B cell (primary cell): Measurements from ENCODE around the gene PDCD4. TPM values are rescaled to one million over a fixed set of nuclear protein-coding genes. Genes with fewer than 3 reads are reported as not detected.

ENCODE experiments used
- ATAC-seq: fragments of 200-7000 bp; cut with Tn5 transposase; one replicate; pipeline ENCODE4 v1.10.0; 2021; ENCODE audit warnings: low read depth, mild to moderate bottlenecking, moderate number of reproducible peaks, moderate library complexity
- CTCF ChIA-PET: fragments of 350-600 bp; sonication (Branson Sonifier 250); formaldehyde crosslinking; loops from one replicate; lab custom pipeline; 2021; ENCODE audit warnings: antibody characterized with exemption, inconsistent platforms; lab: Charles Lee
- POLR2A ChIA-PET: fragments of 350-600 bp; sonication (Branson Sonifier 250); formaldehyde crosslinking; loops from one replicate; lab custom pipeline; 2021; ENCODE audit warnings: antibody characterized with exemption; lab: Charles Lee
- DNase-seq: peaks from one replicate; pipeline ENCODE4 v3.0.0; 2013
- H2AFZ ChIP-seq: 2 replicates; pipeline ENCODE4 v1.6.1; 2012; ENCODE audit warnings: mild to moderate bottlenecking, low read depth, low read length; ENCODE audit not compliant: insufficient read depth, poor library complexity, severe bottlenecking
- H3K27ac ChIP-seq, 2 donors: 1 replicate in 1 of 2; 2 replicates in 1 of 2; pipeline ENCODE4 v1.5.1; 2012 to 2013; ENCODE audit warnings: low read length in 2 of 2, mild to moderate bottlenecking in 2 of 2, moderate library complexity in 1 of 2
- H3K27me3 ChIP-seq, 4 experiments: fragments of 200-600 bp in 1 of 4; sonication (generic) in 1 of 4; replicated peaks in 1 of 4; 1 replicate in 2 of 4; 2 replicates in 2 of 4; pipeline versions ENCODE4 v1.6.1 to v1.7.0; 2013 to 2016; ENCODE audit warnings: low read length in 3 of 4, mild to moderate bottlenecking in 2 of 4, mixed read lengths in 1 of 4, moderate library complexity in 1 of 4; ENCODE audit not compliant: insufficient read depth in 4 of 4, control insufficient read depth in 3 of 4; ENCODE audit errors: control extremely low read depth in 1 of 4
- H3K36me3 ChIP-seq, 2 experiments: replicated peaks in 1 of 2; 1 replicate in 1 of 2; 2 replicates in 1 of 2; pipeline versions ENCODE4 v1.6.1 to v1.7.1; 2013; ENCODE audit warnings: low read length in 1 of 2; ENCODE audit not compliant: insufficient read depth in 2 of 2, control insufficient read depth in 1 of 2; ENCODE audit errors: control extremely low read depth in 1 of 2, extremely low read depth in 1 of 2
- H3K4me1 ChIP-seq, 2 donors: fragments of 200-600 bp in 1 of 2; sonication (generic) in 1 of 2; 1 replicate in 1 of 2; 2 replicates in 1 of 2; pipeline versions ENCODE4 v1.5.1 to v1.6.1; 2013 to 2017; ENCODE audit warnings: low read length in 2 of 2; ENCODE audit not compliant: control insufficient read depth in 2 of 2, insufficient read depth in 2 of 2
- H3K4me2 ChIP-seq: replicated peaks from 2 replicates; pipeline ENCODE3; 2012; ENCODE audit warnings: mild to moderate bottlenecking, low read depth, low read length; ENCODE audit not compliant: poor library complexity, severe bottlenecking
- H3K4me3 ChIP-seq, 5 experiments: fragments of 200-600 bp in 1 of 5; sonication (generic) in 1 of 5; 1 replicate in 3 of 5; 2 replicates in 2 of 5; pipeline versions ENCODE4 v1.5.1 to v1.7.0; 2011 to 2016; ENCODE audit warnings: low read length in 4 of 5, mild to moderate bottlenecking in 4 of 5, low read depth in 2 of 5, control low read depth in 1 of 5, moderate library complexity in 1 of 5; ENCODE audit not compliant: insufficient read depth in 1 of 5; ENCODE audit errors: control extremely low read depth in 1 of 5, extremely low read depth in 1 of 5
- H3K79me2 ChIP-seq: fragments of 200-600 bp; sonication (generic); one replicate; pipeline ENCODE4 v1.6.0; 2016; ENCODE audit warnings: low read length; ENCODE audit not compliant: control insufficient read depth, insufficient read depth
- H3K9ac ChIP-seq: fragments of 200-600 bp; sonication (generic); 2 replicates; pipeline ENCODE4 v1.6.1; 2017; ENCODE audit warnings: mild to moderate bottlenecking, low read length, moderate library complexity
- H3K9me3 ChIP-seq, 3 donors: one replicate each; pipeline versions ENCODE4 v1.6.1 to v1.7.1; 2013; ENCODE audit warnings: low read length in 2 of 3; ENCODE audit not compliant: control insufficient read depth in 2 of 3, insufficient read depth in 1 of 3; ENCODE audit errors: control extremely low read depth in 1 of 3
- H4K20me1 ChIP-seq: 2 replicates; pipeline ENCODE4 v1.6.0; 2012; ENCODE audit warnings: mild to moderate bottlenecking, low read length; ENCODE audit not compliant: insufficient read depth, control insufficient read depth, poor library complexity, severe bottlenecking
- H3K27ac Mint-ChIP-seq: one replicate; pipeline ENCODE4 v1.8.0; 2021; ENCODE audit warnings: mixed read lengths
- H3K27me3 Mint-ChIP-seq: one replicate; pipeline ENCODE4 v1.8.0; 2021; ENCODE audit warnings: mixed read lengths
- H3K4me1 Mint-ChIP-seq: one replicate; pipeline ENCODE4 v1.8.0; 2021; ENCODE audit warnings: mixed read lengths
- H3K4me3 Mint-ChIP-seq: one replicate; pipeline ENCODE4 v1.8.0; 2021; ENCODE audit warnings: mixed read lengths
- H3K9me3 Mint-ChIP-seq: one replicate; pipeline ENCODE4 v1.8.0; 2022; ENCODE audit warnings: mixed read lengths; ENCODE audit not compliant: insufficient read depth
- EZH2 ChIP-seq: IDR thresholded peaks from 2 replicates; pipeline ENCODE4 v1.6.1; 2012; ENCODE audit warnings: borderline replicate concordance, low read depth, mild to moderate bottlenecking, moderate library complexity, low read length; ENCODE audit not compliant: insufficient read depth, poor library complexity, severe bottlenecking
- WGBS: methylation state at CpG from one replicate; pipeline ENCODE4 v1.1.5; 2013; ENCODE audit warnings: missing lambda C conversion rate; ENCODE audit not compliant: insufficient coverage; 5-methylcytosine and 5-hydroxymethylcytosine counted together
- intact Hi-C: fragments of 100-400 bp; cut with micrococcal nuclease; formaldehyde crosslinking; loops from one replicate; pipeline ENCODE4 v1.10.0; 2022
- polyA plus RNA-seq: library from polyadenylated mRNA; depleted of rRNA; stranded (reverse); fragments of >200 nt; gene quantifications from 2 replicates; pipeline ENCODE4 v1.2.3, GENCODE V29; 2012
- total RNA-seq, 2 donors: library from RNA; stranded (reverse); fragments of 120-200 nt in 1 of 2; gene quantifications; 1 replicate in 1 of 2; 2 replicates in 1 of 2; pipeline versions ENCODE4 v1.2.3 to v1.2.4, GENCODE V29; 2013 to 2022
- TF ChIP-seq, protein P1 (sequence below): fragments of 200-600 bp; IDR thresholded peaks from one replicate; pipeline ENCODE4 v1.8.0; 2022; ENCODE audit warnings: antibody characterized with exemption, mild to moderate bottlenecking

PDCD4 gene
- total and polyA plus RNA-seq, 2 donors (not counting 1 experiment from before 2014, with no cell fraction given) = 33.9 to 169 TPM

DNA sequence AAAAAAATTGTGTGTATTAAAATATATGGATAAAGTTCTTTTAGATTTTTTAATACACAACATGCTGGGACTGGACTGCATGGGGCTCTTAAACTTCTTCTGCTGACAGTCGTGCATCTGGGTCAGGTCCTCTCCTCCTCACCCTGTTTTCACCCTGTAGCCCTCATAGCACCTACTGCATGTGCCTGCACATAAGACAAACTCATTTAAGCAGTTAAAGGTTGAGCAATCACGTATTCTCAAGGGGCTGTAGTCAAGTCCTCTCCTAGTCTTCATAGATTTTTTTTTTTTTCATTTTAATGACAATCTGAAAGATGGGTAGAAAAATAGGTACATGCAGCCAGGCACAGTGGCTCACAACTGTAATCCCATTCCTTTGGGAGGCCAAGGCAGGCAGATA is 23.6 kb upstream of the PDCD4 start:
- ATAC-seq = no peak
- Histone ChIP-seq H3K27me3 (no peaks in the 10 kb centered on the region), H3K79me2 (peaks cover 11% of the 10 kb centered on the region), H3K9ac (no peak overlapping the region), H2AFZ (no peak overlapping the region), H3K9me3 (no peaks in the 10 kb centered on the region), H3K4me3 (no peak overlapping the region), H3K4me1 (peaks cover 53 to 69% of the 10 kb centered on the region in 2 donors), H3K4me2 (no peak overlapping the region), H4K20me1 (no peaks in the 10 kb centered on the region), H3K36me3 (no peaks in the 10 kb centered on the region), H3K27ac (no peak overlapping the region)
- TF ChIP-seq, protein P1, sequence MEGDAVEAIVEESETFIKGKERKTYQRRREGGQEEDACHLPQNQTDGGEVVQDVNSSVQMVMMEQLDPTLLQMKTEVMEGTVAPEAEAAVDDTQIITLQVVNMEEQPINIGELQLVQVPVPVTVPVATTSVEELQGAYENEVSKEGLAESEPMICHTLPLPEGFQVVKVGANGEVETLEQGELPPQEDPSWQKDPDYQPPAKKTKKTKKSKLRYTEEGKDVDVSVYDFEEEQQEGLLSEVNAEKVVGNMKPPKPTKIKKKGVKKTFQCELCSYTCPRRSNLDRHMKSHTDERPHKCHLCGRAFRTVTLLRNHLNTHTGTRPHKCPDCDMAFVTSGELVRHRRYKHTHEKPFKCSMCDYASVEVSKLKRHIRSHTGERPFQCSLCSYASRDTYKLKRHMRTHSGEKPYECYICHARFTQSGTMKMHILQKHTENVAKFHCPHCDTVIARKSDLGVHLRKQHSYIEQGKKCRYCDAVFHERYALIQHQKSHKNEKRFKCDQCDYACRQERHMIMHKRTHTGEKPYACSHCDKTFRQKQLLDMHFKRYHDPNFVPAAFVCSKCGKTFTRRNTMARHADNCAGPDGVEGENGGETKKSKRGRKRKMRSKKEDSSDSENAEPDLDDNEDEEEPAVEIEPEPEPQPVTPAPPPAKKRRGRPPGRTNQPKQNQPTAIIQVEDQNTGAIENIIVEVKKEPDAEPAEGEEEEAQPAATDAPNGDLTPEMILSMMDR = no peak
- TF ChIP-seq EZH2 = no peak
- Mint-ChIP-seq H3K4me3 (no peak overlapping the region), H3K9me3 (no peaks in the 10 kb centered on the region), H3K27ac (peak overlapping the region; percentile 66), H3K27me3 (no peaks in the 10 kb centered on the region), H3K4me1 (peaks cover 78% of the 10 kb centered on the region)
- CTCF ChIA-PET = interaction anchor here (2.3 kb wide), 1 partner anchor 11 kb away, joined by 9 read pairs; no protein-coding TSS in a partner anchor
- WGBS = no CpG with 5 or more reads among the region's 2 CpGs
- POLR2A ChIA-PET = no interaction called here
- DNase-seq = no peak
- intact Hi-C loops = no loop called here

DNA sequence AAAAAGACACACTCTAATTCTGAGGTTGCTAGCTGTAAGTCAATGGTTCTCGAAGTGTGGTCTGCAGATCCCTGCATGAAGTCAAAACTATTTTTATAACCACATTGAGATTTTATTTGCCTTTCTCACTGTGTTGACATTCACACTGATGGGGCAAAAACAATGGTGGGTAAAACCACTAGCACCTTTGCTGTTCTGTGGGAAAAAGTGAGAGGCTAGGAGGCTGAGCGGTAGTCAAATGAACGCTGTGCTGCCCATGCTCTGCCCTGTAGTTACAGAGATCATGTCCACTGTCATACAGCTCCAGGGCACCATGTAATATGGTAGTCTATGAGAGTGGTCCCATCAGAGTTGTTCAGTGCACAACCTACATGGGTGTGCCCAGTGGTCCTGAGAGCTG is 21.6 kb upstream of the PDCD4 start:
- H3K9me3 ChIP-seq = no peaks in the 10 kb centered on the region
- H3K27me3 ChIP-seq = no peaks in the 10 kb centered on the region
- Mint-ChIP-seq H3K27me3 (no peaks in the 10 kb centered on the region), H3K27ac (no peak overlapping the region), H3K4me1 (peaks cover 69% of the 10 kb centered on the region), H3K9me3 (no peaks in the 10 kb centered on the region), H3K4me3 (no peak overlapping the region)
- no peaks in the 10 kb centered on the region for H3K36me3 ChIP-seq
- intact Hi-C loops = no loop called here
- peaks cover 37 to 49% of the 10 kb centered on the region in 2 donors for H3K4me1 ChIP-seq
- ChIA-PET CTCF (interaction anchor here (1.1 to 2.3 kb wide), 3 partner anchors 8 to 15 kb away, joined by 3 to 9 read pairs (median 3); no protein-coding TSS in a partner anchor), POLR2A (no interaction called here)
- H4K20me1 ChIP-seq = no peaks in the 10 kb centered on the region
- DNase-seq = no peak
- no peak overlapping the region for H3K4me3 ChIP-seq
- no peak overlapping the region for H2AFZ ChIP-seq
- no peak overlapping the region for H3K27ac ChIP-seq
- no peak for ATAC-seq
- WGBS = 94% methylated on average over 2 of the region's 3 CpGs
- H3K9ac ChIP-seq = no peak overlapping the region
- no peak overlapping the region for H3K4me2 ChIP-seq
- TF ChIP-seq, protein P1 = no peak
- no peak for TF ChIP-seq EZH2
- no peaks in the 10 kb centered on the region for H3K79me2 ChIP-seq
